Hippocampal formation (tissue), 2 donors: Measurements from ENCODE around the gene MTRF1L.
"Not testable (repeated sequence)": the region's sequence is repeated elsewhere in the genome, so short reads cannot be mapped to it uniquely, and the experiment has no call there.

Experiments used
- DNase-seq, 2 donors: peaks; one replicate each; lab custom pipeline; 2025; lab: John Stamatoyannopoulos, UW

Gene MTRF1L

GRCh38 chr6:152969688-152970418, 32.7 kb downstream of the MTRF1L start:
- DNase-seq: no peak

- DNase-seq: not testable (repeated sequence)
Measured at GRCh38 chr6:152966168-152966894, 36.2 kb downstream of the MTRF1L start.

GRCh38 chr6:152959333-152959732, 43.2 kb downstream of the MTRF1L start:
- DNase-seq: no peak

- DNase-seq: no peak
Measured at GRCh38 chr6:152957796-152958195, 44.7 kb downstream of the MTRF1L start.

GRCh38 chr6:152954443-152954842, 48.1 kb downstream of the MTRF1L start:
- no peak for DNase-seq

- DNase-seq: peak in 1 of 2 donors; percentile 52
Measured at GRCh38 chr6:152952866-152953509, 49.5 kb downstream of the MTRF1L start.

GRCh38 chr6:152952045-152952444, 50.5 kb downstream of the MTRF1L start:
- no peak for DNase-seq

- no peak for DNase-seq
Measured at GRCh38 chr6:152950240-152950639, 52.3 kb downstream of the MTRF1L start.

- peak in 1 of 2 donors; percentile 53 for DNase-seq
Measured at GRCh38 chr6:152948150-152948768, 54.2 kb downstream of the MTRF1L start.

GRCh38 chr6:152946995-152947394, 55.5 kb downstream of the MTRF1L start:
- DNase-seq: no peak

- DNase-seq: no peak
Measured at GRCh38 chr6:152946484-152946883, 56.0 kb downstream of the MTRF1L start.

GRCh38 chr6:152943260-152943897, 59.1 kb downstream of the MTRF1L start:
- DNase-seq: no peak

GRCh38 chr6:152942319-152942869, 60.1 kb downstream of the MTRF1L start:
- DNase-seq: no peak

- no peak for DNase-seq
Measured at GRCh38 chr6:152941746-152942145, 60.8 kb downstream of the MTRF1L start.
